ENCODE data around the gene SKAP1.
"Not testable (repeated sequence)": the region's sequence is repeated elsewhere in the genome, so short reads cannot be mapped to it uniquely, and the experiment has no call there.

The SKAP1 gene

DNA sequence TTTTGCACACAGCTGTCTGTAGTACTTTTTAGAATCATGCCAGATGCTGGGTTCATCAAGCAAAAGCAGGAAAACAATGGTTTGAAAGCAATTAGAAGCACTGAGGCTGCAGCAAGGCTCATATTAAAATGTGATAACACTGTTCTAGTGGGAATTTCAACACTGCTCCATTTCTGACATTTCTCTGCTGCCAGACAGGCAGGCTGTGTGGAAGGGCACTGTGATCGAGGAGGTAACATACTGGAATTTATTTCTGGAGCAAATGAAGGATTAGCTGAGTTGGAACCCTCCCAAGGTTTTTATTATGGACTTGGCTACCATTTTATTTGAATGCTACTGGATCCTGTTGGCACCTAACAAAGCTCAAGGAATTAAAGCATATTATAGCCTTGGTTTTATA is 66.9 kb downstream of the SKAP1 start:
- DNase-seq, result no peak

DNA sequence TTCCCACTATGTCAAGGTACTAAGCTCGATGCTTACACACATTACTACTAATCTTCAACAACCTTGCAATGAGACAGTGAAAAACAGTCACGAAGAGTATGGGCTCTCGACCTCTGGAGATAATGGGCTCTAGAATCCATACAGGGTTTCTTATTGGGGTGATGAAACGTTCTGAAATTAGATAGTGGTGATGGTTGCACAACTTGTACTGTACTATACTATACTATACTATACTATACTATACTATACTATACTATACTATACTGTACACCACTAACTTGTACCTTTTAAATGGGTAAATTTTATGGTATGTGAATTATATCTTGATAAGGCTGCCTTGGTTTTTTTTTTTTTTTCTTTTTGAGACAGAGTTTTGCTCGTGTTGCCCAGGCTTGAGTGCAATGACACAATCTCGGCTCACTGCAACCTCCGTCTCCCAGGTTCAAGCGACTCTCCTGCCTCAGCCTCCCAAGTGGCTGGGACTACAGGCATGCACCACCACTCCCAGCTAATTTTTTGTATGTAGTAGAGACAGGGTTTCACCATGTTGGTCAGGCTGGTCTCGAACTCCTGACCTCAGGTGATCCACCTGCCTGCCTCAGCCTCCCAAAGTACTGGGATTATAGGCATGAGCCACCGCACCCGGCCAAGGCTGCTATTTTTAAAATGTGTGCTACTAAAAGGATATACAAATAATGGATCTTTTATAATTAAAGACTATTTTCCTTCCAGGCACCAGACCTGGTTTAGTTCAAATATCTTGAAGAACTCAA is 69.0 kb downstream of the SKAP1 start:
- not testable (repeated sequence) for DNase-seq

DNA sequence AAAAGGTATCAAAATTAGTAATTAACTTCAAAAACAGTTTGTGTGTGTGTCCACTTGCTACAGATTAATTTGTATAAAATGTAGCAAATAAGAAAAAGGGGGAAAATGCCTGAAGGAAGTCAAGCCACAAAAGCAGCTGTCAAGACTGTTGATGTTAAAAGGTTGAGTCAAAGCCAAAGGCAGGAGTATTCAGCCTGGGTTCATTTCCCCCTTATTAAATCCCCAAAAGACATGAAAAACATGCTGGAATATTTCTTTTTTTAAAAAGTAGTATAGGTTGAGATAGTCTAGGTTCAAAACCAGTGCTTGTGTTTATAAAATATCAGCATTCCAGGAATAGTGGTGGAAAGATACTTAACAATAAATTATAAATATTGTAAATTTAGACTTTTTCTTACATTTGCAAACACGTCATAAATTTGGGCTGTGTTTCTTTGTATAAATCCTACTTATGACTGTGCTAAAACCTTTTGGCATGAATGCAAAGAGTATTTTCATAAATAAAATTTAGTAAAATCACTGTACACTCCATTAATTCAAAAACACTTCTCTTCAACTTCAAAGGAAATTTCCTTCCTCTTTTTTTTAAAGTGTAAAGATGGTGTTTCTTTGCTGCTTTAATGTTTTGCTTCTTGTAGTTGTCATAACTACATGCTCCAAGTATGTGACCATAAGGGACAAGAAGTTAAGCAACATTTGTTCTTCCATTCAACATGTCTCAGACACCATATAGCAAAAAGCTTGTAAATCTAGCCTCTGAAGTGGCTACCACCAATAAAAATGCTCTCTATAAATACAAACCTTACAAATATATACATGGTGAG is 72.0 kb downstream of the SKAP1 start:
- no peak for DNase-seq

DNA sequence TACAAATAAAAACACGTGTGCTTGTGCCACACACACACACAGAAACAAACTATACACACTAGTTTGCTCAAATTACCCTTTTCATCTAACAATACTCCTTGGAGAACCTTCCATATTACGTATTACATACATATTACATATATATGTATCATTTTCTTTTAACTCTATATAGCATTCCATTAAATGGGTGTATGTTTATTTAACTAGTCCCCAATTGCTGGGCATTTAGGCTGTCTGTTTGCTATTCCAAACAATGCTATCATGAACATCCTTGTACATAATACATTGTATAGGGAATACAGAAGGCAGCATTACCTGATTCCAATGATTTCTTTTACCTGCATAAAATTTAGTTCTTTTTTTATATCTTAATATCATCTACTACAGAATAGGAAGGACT is 73.1 kb downstream of the SKAP1 start:
- no peak for DNase-seq

DNA sequence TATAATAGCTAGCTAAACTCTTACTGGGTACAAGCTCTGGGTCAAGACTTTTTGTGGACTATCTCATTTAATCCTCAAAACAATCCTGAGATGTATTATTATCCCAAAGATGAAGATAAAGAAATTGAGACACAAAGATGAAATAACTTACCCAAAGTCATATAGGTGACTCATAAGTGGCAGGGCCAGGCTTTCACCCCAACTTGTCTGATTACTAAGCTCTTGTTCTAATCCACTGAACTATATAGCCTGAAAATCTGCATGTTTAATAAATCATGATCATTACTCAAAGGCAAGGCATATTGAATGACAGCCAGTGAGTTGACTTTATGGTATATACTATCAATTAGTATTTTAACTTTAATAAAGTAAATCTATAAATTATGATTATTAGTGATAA is 77.4 kb downstream of the SKAP1 start:
- DNase-seq, result no peak

DNA sequence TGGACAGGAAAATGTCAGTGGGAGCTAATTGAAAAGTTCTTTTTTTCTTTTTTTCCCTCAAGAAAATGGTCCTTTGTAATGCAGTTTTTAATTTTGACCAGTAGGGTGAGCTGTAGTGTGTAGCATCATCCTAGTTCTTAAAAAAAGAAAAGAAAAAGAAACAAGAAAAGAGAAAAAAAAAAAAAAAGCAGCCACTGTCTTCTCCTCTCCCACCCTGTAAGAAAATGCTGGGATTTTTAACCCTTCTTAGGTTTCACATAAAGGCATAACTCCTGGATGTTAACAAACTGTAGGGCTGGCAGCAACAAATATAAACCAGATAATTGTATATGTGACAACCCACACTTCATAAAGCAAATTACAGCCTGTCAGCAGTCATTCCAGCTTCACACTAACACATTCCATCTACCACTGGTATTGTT is 78.1 kb downstream of the SKAP1 start:
- no peak for DNase-seq

DNA sequence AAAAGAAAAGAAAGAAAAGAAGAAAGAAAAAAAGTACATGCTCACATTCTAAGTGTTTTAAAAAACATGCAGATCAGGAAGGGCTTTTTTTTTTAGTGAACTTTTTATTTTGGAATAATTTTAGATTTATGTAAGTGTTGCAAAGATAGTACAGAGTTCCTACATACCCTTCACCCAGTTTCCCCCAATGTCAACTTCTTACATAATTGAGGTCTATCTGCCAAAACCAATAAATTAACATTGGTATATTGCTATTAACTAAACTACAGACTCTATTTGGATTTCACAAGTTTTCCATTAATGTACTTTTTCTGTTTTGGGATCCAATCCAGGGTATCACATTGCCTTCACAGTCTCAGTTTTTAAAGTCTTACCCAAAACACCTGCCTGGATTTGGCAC is 81.7 kb downstream of the SKAP1 start:
- no peak for DNase-seq

DNA sequence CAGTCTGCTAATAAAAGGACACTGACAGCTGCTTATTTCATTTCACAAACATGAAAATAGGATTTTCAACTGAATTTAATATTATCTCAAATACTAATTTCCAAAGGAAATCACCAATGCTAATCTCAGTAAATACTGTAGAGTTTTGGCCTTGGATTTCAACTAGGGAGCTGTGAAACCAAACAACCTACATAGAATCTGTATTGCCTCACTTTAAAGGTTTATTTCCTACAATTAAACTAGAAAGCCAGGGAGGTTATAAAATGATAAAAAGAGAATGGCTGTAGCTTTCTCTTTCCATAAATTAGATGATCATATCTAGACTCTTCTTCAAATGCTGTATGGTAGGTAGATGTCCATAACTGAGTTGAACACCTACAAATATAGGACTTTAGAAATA is 82.8 kb downstream of the SKAP1 start:
- DNase-seq, result no peak

DNA sequence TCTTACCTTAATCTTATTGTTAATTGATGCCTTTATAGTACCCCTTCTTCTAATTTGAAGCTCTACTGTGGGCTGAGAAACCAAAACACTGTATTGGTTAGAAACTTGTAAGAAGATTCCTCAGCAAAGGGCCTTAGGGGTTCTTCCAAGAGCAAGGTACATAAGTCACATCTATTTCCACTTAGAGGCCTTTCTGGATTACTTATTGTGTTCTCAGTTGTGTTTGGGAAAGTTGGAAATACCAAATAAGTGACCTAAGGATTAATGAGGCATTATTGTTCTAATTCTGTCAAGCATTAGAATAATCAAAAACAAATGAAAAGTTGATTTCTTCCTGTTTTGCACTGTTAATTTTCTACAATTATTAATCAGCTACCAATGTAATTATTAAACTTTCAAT is 85.8 kb downstream of the SKAP1 start:
- DNase-seq, result no peak

DNA sequence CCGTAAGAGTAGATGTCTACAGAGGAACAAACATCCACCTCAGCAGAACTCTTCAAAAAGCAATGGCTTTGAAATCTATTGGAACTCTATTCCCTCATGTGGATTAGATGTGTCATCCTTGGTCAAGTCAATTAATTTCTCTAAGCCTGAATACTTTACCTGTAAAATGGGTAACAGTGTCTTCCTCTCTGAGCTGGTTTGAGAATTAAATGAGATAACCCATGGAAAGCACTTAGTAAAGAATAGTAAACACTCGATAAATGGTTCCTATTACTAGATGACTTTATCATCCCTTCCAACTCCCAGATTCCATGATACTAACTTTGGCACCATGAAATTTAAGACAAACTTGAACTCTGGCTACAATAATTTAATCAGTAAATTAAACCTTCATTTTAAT is 89.1 kb downstream of the SKAP1 start:
- DNase-seq, result no peak

DNA sequence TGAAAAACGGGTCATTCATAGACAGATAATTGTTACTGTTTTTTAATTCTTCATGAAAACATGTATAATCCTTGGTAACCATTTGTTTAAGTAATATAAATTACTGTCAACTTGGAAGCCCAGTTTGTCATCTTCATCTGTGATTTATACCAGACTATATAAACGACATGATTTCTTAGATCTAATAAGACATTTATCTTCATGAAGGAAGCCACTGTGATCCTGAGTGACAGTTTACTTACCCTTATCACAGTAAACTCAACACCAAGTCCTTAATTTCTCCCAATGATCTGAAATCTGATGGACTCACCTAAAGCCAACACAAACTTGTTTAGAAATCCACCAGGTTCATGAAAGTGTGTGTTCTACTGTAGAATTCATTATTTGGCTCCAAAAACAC is 91.3 kb downstream of the SKAP1 start:
- no peak for DNase-seq

DNA sequence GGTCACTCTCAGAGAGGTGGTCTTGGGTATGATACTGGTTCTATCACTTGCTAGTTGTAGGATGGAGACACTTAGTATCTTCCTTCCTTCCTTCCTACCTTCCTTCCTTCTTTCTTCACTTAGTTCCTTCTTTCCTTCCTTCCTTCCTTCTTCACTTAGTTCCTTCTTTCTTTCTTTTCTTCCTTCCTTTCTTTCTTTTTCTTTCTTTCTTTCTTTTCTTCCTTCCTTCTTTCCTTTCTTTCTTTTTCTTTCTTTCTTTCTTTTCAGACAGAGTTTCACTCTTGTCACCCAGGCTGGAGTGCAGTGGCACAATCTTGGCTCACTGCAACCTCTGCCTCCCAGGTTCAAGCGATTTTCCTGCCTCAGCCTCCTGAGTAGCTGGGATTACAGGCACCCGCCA is 92.1 kb downstream of the SKAP1 start:
- DNase-seq, result not testable (repeated sequence)

DNA sequence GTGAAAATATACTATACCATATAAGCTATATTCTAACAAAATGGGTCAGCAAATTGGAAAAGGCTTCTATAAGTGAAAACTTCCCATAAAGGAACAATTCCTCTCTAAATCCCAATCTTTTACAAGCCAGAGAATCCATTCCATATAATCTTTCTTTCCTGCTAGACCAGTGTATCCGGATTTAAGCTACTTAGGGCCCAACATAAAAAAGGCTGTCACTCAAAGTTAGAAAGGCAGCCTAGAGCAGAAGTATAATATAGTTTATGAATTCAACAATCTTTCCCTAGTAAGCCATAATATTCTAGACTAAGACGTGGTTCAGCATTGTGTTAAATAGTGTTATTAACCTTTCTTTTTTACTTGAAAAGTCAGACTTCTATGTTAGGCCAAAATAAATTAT is 93.0 kb downstream of the SKAP1 start:
- no peak for DNase-seq

DNA sequence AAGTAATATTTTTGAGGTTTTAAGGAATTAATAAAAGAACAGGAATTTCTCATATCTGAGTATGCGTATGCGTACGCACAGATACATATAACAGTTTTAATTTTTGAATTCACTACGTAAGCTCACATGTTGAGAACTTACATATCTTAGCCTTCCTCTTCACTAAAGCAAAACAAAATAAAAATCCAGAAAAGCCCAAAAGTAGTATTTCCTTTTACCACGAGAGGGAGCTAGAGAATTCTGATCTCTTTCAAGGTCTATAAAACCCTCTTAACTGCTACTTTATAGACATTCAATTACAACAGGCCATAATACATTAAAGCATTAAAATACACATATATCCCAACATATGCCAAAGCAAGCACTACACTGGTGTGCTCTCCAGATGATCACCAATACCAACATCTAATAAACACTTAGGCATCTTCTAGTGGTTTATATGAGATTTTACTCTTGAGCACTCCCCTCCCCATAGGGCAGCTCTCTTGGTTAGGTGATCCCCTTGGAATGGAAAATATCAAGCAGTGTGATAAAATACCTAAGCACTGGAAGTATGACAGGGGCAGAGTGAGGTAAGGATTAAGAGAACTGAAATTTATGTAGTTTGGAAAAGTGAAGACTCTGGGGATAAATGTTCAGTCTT is 94.0 kb downstream of the SKAP1 start:
- no peak for DNase-seq

DNA sequence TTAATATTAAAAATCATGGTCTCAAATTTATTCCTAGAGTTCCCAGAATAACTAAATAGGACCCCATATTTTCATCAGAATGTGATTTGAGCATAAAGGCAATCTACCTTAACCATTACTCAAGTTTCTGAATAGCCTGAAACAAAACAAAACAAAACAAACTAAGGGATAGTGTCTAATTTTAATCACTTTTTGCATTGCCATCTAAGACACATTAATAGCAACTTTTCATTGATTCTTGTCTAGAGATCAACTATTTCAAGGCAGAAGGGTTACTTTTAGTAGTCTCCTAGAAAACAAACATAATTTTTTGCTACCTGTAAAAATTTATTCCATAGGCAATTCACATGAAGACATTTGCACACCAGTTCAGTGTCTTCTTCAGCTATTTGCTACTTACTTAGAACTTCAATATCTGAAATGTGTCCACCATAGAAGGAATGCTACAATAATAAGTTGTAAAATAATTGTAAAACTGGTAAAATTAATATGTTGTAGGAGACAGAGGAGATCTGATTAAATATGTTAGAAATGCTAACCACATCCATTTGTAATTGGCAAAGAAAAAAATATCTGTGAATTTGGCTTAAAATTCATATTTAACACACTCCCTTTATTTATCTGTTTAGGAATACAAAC is 94.7 kb downstream of the SKAP1 start:
- DNase-seq, result no peak

DNA sequence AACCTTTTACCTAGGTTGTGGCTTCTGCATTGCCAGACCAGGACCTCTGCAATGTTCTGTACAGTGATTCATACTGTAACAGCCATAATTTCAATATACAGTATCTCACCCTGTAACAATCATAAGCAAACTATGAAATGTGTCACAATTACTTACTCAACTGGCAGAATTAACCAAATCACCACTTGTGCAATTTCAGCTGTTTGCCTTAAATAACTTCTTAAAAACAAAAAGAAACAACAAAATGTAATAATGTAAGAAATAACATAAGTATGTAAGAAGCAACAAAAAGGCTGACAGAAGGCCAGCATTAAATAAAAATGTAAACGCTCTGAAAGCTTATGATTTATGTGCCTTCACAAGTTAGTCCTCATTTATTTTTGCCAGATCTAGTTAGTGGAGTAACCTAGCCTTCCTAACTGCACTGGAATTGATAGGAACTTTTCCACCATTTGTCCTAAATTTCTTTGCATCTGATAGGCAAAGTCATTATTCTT is 96.9 kb downstream of the SKAP1 start:
- no peak for DNase-seq

DNA sequence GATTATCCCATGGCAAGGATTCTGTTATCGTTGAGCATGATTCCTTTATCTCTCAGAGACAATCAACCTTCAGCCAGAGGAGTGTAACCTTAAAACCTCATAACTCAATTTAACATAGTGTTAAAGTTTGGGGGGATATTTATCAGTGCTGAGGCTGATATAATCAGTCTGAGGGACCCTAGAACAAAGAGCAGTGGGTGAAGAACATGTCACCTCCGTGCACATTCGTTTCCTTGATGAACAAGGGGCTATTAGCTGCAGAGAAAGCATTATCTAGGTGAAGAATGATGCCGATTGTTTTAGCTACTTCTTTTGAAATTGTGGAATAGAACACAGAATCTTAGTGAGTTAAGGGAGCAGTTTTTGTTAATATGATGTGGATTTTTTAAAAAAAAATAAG is 99.1 kb downstream of the SKAP1 start:
- no peak for DNase-seq

DNA sequence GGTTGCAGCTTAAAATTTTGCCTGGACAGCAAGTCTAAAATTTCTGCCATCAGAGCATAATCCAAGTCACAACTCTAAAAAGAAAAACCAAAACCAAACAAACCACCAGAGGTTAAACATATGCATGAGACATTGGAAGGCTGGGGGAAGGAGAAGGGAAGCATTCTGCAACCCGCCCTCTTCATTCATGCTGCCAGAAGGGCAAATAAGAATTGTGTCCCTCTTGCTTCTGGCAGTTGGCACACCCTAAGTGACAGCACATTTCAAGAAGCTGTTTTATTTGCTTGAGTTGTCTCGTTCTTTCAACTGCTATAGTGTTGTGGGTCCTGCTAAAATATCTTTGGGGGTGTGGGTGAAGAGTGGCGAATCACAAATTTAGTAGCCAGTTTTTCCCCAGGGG is 99.6 kb downstream of the SKAP1 start:
- no peak for DNase-seq

DNA sequence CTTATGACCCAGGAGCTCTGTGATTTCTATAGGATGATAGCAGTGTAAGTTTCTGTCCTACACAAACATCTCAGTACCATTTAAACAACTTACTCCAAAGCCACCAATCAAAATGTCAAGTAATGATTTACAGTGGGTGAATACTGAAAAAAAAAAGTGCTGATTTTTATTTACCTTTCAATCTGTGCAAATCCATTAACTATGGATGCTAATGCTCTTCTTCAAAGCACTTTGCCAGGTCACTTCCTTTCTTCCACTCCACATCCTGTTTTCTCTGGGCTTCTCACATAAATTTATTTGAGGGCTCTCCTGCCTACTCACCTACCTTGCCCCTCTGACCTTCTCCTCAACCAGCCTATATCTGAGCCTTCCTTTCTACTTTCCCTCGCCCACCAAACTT is 101.6 kb downstream of the SKAP1 start:
- no peak for DNase-seq

DNA sequence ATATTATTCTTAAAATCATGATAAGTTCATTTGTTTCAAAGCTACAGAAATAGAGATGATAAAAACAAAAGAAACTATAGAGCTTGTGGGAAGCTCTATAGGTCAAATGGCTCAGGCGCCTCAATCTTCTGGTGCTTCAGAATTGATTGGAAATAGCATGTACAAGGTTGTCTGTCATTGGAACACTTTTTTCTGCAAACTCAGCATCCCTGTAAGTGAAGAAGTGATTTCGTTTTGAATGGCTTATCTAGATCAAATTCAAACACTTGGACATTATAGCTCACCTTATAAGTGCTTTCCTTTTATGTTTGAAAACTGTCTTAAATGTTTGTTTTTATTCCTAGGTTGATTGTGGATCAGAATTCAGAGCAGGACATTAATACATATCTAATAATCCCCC is 103.7 kb downstream of the SKAP1 start:
- DNase-seq, result no peak

DNA sequence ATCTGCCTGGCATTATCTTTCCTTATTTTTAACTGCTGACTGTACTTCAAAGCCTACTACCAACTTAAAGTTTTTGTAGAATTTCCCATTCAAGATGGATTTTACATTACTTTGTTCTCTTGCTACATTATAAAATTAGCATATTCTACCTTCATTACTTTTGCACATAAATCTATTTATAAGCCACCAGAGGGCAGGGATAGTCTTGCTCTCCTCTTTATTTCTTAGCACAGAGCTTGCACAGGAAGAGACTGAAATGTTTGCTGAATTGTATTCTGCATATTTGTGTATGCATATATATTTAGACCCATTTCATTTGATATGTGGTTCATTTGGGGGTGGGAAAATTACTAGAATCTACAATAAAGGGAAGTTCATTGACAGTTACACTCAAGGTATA is 108.0 kb downstream of the SKAP1 start:
- DNase-seq, result no peak

DNA sequence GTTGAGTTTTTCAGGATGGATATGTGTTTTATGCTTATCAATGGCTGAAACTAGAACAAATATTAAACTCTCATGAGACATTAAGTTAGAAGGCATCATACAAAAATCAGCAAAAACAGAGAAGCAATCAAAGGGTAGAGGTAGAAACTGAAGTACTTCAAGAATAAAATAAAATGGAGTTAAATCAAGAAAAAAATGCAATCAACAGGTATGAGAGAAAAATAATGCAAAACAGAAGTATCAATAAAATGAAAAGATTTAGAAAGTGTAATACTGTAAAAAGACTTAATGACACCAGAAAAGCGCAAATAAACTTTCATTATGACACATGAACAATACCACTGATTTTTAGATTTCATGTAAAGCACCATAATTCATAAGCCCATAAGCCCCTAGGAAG is 112.3 kb downstream of the SKAP1 start:
- DNase-seq, result no peak

DNA sequence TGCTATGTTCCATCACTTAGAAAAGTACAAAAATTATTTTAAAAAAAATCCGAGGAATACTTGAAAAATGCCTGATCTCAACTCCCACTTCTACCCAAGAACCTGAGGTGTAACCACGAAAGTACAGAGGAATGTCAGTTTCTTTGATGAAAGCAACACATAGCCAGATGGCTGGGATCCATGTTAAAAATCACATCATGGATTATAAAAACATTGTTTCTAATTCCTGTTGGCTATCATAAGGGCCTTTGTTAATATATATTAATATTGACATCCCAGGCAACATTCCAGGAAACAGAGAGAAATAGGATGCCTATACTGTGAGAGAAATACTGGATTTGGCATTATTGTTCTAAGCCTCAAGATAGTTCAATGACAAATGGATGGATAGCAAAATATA is 115.3 kb downstream of the SKAP1 start:
- DNase-seq, result no peak

Measured in right hindlimb (tissue), 1 donor.